Femur (tissue), 1 donor: Measurements from ENCODE around the gene PPM1H.

ENCODE experiments used
- DNase-seq: peaks from one replicate; pipeline ENCODE4 v3.0.0-alpha.2; 2017

The PPM1H gene

DNA sequence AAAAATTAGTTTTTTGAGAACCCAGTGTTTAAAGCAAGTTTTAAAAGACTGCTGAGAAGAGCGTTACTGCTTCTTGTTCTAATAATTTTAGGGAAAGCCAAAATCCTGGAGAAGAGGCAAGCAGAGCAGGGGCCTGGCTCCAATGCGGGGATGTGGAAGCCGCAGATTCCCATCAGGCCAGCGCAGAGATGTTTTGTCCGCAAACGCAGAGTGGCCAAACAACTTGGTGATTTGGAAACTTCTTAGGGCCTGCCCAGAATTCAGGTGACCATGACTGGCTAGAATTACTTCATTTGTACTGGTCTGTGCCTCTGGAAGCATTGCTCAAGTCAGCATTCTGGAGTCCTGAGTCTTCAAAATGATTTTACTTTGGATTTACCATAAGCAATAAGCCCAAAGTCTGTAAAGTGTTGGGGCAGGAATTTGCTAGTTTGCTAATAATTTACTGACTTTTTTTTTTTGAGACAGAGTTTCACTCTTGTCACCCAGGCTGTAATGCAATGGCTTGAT is 208.4 kb downstream of the PPM1H start:
- DNase-seq = no peak

DNA sequence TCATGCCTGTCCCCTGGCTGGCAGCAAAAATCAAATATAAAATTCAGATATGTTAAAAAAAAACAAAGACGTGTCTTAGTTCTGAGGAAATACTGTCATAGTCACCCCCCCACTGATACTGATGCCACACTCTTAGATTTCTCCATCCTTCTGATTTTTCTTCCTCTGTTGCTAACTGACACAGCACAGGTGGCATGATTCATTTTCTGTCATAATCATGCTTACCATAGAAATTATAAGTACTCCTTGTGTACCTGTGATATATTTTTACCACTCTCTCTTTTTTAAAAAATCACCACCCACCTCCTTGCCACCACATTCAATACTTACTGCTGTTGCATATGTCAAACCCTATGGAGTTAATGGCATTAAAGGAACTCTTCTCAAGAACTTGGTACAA is 209.2 kb downstream of the PPM1H start:
- DNase-seq = no peak

DNA sequence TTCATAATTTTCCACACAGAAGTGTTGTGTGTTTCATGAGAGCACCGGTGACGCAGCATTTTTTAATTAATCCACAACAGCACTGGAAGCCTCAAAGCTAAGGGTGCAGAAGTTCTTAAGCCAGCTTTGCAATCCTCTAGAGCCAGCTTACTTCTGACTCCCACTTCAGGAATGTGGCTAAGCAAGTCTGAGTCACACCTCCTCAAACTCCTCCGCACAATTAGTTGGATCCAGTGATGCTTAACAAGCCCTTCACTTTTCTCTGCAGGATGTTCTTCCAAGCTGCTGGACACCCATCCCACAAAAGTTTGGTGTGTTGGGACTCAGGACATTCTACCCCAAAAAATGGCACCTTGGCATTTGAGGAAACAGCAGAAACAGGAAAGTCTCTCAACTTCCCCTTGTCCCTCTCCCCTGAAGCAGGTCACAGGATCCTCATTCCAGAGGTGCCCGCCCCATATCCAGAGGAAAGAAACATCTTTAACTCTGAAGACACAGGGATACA is 210.0 kb downstream of the PPM1H start:
- no peak for DNase-seq

DNA sequence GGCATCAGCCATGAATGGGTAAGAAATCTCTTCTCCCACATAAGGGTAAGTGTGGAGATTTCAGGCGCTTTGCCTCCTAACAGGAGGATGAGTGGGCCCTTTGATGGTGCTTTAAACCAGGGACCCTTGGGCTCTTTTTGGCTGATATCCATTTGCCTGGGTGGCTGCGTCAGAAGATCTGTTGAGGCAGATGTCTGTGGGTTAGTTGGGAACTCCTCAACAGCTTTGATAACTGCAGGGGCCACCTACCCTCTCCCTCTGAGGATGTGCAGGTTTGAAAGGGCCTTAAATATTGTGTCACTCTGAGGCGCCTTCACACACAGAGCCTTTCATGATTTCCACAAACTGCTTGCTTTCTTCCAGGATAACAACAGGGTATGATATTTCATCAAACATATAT is 210.7 kb downstream of the PPM1H start:
- no peak for DNase-seq

DNA sequence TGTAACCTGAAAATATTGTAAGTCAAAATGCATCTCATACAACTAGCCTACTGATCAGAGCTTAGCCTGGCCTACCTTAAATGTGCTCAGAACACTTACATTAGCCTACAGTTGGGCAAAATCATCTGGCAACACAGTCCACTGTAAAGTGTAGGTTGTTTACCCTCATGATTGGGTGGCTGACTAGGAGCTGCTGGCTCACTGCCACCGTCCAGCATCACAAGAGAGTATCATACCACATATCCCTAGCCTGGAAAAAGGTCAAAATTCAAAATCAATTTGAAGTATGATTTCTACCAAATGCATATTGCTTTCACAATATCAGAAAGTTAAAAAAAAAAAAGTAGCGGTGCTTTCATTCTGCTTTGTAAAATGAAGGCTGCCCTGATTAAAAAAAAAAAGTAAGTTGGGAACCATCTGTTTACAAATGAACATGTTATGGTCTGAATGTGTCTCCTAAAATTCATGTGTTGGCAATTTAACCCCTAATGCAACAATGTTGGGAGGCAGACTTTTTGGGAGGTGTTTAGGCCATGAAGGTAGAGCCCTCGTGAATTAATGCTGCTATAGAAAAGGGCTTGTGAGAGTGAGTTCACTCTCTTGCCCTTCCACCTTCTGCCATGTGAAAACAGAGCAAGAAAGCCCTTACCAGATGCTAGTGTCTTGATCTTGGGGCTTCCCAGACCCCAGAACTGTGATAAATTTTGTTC is 211.8 kb downstream of the PPM1H start:
- no peak for DNase-seq

DNA sequence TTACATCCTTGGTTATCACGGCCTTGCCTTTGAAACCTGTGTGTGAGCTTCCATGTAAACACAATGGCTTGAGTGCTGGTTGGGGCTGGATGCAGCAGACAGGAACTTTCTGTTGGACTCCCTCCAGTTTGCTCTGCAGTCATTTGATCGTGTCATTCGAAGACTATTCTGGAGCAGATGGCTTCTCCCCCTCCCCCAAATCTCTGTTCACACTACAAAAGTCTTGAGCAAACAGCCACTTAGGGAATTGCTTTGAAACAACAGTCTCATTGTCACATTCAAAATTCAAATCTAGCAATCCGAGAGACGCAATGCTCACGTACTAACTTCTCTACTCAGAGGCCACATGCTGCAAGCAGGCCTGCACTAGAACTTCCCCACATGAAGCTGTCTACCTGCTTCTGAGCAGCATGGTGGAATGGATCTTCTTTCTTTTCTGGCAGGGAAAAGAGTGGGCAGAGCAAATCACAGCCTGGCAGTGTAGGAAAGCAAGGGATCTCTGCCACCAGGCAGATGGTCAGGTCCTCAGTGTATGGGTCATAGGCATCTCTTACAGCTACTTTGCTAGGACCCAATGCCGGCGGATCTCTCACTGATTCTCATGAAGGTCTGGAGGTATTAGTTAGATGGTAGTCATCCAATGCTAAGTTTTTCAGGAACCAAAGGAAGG is 214.2 kb downstream of the PPM1H start:
- DNase-seq = peak; percentile 59

DNA sequence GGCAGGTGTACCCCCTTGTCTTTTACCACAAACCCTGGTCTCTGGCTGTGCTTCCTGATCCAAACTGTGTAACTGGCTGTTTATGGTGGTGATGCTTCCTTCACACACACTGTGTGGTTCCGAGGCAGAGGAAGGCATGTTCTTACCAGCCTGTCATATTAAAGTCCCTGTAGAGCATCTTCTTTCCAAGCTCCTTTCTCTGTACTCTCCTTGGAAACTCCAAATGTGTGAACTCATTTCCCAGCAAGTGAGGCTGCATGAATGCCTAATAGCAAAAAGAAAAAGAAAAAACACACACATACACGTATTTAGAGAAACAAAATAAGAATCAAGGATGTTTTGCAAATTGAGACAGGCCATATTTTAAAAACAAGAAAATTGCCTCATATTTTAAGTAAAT is 214.9 kb downstream of the PPM1H start:
- no peak for DNase-seq

DNA sequence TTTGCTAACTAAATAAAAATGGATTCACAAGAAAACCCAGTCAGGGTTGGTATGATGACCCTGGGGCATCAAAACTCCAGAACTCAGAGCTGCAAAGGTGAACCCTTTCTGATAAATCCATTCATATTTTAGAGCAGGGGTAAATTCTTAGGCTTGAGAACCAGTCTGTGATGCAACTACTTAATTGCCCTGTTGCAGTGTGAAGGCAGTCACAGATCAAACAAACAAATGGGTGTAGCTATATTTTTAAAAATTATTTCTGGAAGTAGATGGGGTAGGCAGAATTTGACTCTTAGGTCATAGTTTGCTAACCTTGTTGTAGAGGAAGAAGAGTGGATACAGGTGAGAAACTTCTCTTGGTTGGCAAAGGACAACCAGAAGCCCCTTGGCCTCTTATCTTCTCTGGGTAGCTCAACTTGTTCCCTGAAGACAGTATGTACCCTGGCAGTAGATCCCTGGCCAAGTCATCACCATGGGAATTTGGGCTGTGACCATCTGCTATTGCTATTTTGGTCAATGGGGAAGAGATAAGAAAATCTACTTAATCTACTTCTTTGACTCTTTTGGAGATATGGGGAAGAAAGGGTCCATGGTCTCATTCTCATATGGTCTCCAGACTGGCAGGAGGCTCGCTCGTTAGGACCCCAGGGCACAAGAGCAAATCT is 216.1 kb downstream of the PPM1H start:
- no peak for DNase-seq

DNA sequence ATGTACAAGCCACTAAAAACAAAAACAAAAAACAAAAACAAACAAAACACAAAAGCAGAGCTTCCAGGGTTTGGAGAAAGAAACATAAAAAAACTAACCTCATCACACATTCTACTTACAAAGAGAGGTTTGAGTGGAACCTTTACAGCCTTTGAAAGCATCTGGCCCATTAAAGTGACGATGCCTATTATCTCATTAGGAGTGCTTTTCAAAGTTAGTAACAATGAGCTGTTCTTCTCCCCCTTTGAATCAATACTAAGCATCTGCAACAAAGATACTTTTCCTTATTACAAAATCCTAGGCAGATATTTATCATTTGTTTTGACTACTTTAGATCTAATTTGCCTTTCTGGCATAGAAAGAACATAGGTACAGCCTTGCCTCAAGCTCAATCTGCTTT is 217.3 kb downstream of the PPM1H start:
- no peak for DNase-seq

DNA sequence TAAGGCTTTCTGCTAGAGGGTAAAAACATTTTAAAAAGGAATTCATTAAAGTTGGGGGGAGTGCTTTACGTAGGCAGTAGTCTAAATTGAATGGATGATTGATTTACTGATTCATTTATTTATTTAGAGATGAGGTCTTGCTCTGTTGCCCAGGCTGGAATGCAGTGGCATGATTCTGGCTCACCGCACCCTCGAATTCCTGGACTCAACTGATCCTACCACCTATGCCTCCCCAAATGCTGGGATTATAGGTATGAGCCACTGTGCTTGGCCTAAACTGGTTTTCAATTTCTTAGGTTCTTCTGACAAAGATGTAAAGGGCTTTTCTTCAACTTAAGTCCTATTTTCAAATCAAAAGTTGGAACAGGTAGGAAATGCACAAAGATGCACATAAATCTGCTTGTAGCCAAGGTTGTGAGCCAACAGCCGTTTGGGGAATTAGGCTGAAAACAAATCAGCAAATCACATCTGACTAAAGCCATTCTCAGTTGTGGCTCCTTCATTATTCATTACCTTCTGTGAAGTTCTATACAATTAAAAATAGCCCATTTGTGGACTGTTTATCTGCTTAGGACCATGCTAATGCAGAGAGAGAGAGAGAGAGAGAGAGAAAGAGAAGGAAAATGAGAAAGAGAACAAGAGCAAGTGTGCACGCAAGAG is 218.0 kb downstream of the PPM1H start:
- DNase-seq = no peak

DNA sequence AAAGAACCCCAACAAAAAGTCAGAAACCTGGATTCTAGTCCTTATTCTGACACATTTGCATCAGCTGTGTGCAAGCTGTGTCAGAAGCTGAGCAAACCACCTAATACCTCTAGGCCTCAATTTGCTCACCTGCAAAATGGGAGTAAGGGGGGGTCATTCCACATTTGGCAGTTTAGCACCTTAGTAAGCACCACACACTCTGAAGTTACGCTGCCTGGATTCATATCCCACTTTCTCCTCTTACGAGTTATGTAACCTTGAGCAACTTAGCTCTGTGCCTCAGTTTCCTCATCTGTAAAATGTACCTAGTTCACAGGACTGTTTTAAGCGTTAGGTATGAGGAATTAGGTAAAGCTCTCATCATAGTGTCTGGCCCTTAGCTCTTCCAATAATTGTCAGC is 218.9 kb downstream of the PPM1H start:
- no peak for DNase-seq

DNA sequence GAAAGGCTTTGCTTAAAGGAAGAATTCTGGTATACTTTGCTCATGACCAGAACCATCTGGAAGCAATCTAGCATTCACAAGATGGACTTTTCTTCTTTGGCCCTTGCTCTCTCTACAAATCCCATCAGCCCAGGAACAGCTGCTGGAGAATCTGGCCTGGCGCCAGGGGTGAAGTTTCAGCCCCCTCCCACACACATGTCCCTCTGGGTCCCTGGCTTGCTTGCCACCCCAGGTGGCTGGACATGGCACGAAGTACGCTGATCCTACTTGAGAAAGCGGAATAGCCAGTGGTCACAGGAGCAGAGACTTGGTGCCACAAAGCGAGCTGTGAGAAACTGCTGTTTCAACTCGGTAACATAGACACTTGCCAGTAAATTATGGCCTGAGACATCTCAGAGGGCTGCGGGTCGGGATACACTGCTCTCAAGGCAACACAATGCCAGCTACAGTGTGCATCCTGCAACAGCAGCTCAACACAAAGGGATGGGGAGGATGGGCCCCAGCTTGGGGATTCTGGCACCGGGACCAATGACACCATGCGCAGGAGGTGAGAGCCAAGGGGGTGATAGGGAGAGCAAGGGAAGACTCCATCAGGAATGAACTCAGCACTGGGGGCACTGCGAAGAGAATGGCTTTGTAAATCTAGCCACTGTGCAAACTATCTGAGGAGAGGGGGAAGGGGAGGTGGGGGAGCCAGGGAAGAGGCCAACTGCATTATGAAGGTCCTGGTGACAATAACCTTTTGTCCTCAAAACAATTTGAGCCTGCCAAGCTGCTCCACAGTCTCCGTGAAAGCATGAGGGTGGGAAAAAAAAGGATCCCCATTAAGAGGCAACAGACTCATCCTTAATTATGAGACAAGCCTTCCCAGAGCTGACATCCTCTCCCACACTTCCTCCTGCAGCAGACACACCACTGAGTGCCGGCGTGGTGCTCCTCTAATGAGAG is 219.9 kb downstream of the PPM1H start:
- DNase-seq = peak; percentile 85

DNA sequence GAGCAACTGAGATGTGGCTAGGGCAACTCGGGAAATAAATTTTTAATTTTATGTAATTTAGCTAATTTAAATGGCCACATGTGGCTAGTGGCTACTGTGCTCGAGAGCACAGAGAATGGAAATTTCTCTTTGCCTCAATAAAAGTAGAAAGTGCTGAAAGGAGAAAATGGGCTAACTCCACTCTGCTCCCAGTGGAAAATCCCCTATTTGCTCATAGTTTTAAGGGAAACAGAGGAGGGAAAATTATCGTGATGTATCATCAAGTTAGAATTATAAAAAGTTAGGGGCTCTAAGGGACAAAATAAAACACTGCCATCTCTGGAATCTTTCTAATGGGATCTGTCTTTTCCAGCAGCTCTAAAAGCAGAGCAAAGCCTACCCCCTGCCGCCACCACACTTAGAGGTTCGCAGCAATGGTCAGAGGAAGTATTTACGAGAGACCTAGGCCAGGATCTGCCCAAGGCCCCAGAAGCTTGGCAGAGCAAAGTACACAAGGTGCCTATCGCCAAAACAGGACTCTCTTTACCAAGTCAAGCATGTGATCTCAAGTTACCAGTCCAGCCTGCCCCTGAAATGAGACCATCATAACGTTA is 220.7 kb downstream of the PPM1H start:
- peak; percentile 60 for DNase-seq

DNA sequence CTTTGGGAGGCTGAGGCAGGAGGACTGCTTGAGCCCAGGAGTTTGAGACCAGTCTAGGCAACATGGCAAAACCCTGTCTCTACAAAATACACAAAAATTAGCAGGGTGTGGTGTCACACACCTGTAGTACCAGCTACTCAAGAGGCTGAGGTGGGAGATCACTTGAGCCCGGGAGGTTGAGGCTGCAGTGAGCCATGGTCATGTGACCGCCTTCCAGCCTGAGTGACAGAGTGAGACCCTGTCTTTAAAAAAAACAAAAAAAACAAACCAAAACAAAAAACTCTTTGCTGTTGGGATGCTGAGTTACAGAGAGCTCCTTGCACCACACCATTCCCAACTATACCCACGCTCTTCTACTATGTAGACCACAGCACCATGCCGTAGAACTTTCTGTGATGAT is 221.2 kb downstream of the PPM1H start:
- no peak for DNase-seq

DNA sequence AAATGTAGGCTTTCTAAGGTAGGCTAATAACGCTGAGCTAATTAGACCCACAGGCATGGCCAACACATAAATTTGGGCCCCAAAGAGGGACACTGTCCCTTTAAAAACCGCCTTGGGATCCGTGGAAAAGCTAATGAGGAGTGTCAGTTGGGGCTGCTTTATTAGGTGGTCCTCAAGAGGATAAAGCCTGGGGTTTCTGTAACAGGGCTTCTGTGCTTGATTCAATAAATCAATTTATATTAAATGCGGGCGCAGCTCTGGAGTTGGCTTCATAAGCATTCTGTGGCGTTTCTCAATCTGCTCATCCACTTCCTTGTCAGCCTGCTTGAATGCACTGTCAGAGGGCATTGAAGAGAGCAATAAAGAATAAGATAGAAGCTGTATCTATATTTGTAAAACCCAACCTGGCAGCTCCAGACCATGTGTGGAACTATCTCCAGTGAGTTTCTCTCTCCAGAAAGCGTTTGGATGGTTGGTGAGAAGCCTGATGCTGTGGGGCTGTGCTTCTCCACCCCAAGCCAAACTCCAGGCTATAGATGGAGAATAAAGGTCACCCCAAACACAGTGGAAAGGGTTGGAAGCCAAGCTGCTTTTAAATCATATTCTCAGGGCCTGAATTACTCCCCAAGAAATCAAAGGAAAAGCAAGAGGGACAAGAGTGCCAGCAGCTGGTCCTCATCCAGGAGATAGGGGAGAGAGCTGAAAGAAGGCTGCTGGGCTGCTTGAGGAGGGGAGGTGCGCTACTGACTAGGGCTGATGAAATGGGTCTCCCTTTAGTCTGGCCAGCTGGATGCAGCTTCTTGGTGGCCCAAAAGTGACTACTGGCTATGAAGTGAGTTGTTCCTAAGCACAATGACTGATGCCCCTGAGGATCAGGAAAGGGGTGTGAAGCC is 222.0 kb downstream of the PPM1H start:
- DNase-seq = no peak

DNA sequence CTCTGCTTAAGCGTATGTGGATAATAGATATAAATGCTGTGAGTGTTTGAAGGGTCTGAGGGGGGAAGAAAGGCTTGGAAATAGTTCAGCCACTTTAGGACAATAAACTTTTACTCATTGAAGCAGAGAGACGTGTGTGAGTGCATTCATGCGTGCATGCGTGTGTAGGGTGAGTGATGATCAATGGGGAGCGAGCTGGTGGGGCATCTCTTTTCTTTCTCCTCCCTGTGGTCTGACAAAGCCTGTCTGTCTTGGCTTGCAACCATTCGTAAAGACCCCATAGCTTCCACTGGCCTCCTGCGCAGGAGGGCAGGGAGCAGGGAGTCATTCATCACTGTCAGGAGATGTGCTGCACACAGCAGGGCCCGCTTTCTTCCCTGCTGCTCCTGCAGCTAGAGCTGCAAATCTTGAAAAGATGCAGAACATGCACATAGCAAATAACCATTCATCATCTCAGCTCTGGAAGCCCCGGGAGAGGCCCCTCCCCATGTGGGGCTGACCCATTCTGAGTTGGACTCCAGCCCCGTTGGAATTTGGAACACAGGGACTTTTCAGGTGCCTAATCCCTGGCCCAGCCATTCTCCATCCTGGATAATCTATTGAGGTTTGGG is 223.2 kb downstream of the PPM1H start:
- no peak for DNase-seq

DNA sequence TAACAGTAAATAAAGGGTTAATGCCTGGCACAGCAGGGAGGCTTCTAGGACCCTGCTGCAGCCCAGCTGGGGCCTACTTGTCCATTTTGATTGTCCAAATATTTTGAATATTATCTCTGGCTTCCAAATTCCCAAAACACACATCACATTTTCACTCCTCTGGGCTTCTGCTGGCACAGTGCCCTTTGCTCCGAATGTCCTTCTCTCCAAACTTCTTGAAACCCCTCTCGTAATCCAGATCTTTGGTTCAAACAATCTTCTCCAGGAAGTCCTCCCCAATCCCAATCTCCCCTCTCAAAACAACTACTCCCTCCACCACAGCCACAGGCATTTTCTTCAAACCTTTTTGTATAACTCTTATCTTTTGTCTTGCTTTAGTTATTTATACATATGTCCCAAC is 225.6 kb downstream of the PPM1H start:
- no peak for DNase-seq

DNA sequence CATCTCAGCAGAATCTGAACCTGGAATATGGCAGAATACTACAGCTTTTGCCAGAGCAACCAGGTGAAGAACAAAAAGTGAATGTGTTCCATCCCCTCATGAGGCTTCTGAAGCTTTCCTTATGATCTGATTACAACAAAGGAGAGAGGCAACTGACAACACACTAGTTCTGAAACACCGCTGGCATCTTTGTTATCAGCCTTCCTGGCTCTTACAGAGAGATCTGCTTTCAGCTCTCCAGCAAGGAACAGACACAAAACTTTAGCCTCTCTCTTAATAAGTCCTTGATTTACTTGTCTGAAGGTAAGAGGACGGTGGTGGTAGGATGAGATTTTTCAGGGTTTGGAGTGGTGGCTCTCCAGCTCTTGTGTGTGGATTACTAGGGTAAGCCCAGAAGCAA is 227.0 kb downstream of the PPM1H start:
- DNase-seq = no peak

DNA sequence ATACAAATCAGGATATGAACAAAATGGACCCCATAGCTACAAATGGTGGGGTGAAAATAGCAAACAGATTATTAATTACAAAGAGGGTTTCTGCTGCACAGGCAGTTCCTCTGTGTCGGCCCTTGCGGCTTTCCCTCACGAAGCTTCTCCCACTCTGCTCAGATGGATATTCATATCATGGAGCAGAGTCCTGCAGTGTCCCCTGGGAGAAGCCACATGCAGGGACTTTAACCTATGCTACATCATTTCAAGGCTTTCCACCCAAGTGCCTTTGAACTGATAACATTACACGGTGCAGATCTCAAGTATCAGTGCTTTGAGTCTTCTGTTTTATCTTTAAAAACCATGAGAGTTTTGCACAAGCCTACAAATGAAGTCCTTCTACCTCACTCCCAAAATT is 229.1 kb downstream of the PPM1H start:
- no peak for DNase-seq

DNA sequence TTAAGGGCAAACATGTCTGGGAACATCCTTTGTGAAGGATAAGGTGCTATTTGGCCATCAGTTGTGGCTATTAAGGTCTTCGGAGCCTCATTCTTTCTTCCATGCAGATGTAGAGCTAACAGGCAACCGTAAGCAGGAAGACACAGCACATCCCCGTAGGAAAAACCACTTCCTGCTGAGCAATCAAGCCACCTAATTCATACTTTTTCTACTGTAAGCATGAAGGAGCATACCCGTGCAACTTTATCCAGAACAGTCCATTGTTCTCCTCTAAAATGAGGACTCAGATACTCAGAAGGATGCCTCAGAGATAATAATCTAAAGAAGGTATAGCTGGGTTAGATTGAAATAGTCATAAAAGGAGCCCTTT is 232.0 kb downstream of the PPM1H start:
- DNase-seq = no peak
